Endothelial cell of umbilical vein (primary cell): Measurements from ENCODE around the gene AKT3.

Experiments used
- GATA2 ChIP-seq: IDR thresholded peaks from 2 replicates; pipeline ENCODE4 v1.7.0; 2011; ENCODE audit warnings: low read depth, mild to moderate bottlenecking, moderate library complexity, mixed read lengths, low read length; ENCODE audit not compliant: insufficient read length, insufficient read depth
- POLR2AphosphoS5 ChIP-seq: IDR thresholded peaks from 2 replicates; pipeline ENCODE4 v1.6.1; 2012; ENCODE audit warnings: low read depth, mild to moderate bottlenecking, control low read depth, low read length, moderate library complexity; ENCODE audit not compliant: insufficient read depth
- TF ChIP-seq, protein P1 (sequence below): IDR thresholded peaks from 2 replicates; pipeline ENCODE4 v1.6.1; 2011; ENCODE audit not compliant: insufficient read depth, insufficient read length
- TF ChIP-seq, protein P2 (sequence below), 2 donors: IDR thresholded peaks; 1 replicate in 1 of 2; 2 replicates in 1 of 2; pipeline ENCODE4 v1.5.1; 2011; ENCODE audit warnings: low read length in 2 of 2, mild to moderate bottlenecking in 2 of 2, moderate library complexity in 2 of 2, control low read depth in 1 of 2, inconsistent platforms in 1 of 2, low read depth in 1 of 2; ENCODE audit not compliant: insufficient read depth in 1 of 2; ENCODE audit errors: extremely low read depth in 1 of 2

DNA sequence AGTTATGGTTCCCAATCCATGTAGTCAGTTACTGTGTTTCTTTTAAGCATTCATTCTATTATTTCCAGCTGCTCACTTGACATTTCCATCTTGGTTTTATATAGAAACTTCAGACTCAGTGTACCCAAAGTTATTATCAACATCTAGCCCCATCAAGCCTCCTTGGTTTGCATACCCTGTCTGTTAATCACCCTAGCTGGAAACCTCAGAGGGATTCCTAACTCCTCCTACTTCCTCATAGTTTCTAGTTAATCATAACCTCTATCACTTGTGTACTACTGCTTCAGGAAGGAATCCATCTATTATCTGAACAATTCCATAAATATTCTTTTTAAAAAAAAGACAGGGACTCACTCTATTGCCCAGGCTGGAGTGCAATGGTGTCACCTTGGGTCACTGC lies 300.9 kb downstream of the AKT3 start:
- TF ChIP-seq, protein P1, sequence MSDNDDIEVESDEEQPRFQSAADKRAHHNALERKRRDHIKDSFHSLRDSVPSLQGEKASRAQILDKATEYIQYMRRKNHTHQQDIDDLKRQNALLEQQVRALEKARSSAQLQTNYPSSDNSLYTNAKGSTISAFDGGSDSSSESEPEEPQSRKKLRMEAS = no peak
- TF ChIP-seq, protein P2, sequence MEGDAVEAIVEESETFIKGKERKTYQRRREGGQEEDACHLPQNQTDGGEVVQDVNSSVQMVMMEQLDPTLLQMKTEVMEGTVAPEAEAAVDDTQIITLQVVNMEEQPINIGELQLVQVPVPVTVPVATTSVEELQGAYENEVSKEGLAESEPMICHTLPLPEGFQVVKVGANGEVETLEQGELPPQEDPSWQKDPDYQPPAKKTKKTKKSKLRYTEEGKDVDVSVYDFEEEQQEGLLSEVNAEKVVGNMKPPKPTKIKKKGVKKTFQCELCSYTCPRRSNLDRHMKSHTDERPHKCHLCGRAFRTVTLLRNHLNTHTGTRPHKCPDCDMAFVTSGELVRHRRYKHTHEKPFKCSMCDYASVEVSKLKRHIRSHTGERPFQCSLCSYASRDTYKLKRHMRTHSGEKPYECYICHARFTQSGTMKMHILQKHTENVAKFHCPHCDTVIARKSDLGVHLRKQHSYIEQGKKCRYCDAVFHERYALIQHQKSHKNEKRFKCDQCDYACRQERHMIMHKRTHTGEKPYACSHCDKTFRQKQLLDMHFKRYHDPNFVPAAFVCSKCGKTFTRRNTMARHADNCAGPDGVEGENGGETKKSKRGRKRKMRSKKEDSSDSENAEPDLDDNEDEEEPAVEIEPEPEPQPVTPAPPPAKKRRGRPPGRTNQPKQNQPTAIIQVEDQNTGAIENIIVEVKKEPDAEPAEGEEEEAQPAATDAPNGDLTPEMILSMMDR (IDR thresholded peaks at IDR 0.05; ENCODE audit: extremely low read depth in 1 of 2, insufficient read depth in 1 of 2, low read depth in 1 of 2, low read length in 2 of 2) = no peak
- TF ChIP-seq GATA2 = no peak
- no peak for TF ChIP-seq POLR2AphosphoS5
